ENCODE results near the gene LEKR1.

LEKR1 gene

GRCh38 chr3:156973954-156974353 lies 147.8 kb downstream of the LEKR1 start:
- H2AFZ ChIP-seq (ENCODE audit: low read depth, low read length) = no peak overlapping the region

GRCh38 chr3:156974931-156975330 lies 148.8 kb downstream of the LEKR1 start:
- H3K27ac ChIP-seq (ENCODE audit: low read length) = no peak overlapping the region
- TF ChIP-seq CTCF (IDR thresholded peaks at IDR 0.05; ENCODE audit: low read depth, low read length) = no peak
- TF ChIP-seq EZH2phosphoT487 (IDR thresholded peaks at IDR 0.05; ENCODE audit: low read depth) = no peak

More at GRCh38 chr3:156973954-156974353, 147.8 kb downstream of the LEKR1 start:
- no peak overlapping the region for H3K4me3 ChIP-seq (ENCODE audit: low read length)
- no peak overlapping the region for H3K9ac ChIP-seq (ENCODE audit: low read length)
- no peaks in the 10 kb centered on the region for H3K36me3 ChIP-seq (replicated peaks; ENCODE audit: low read depth, low read length)
- no peaks in the 10 kb centered on the region for H4K20me1 ChIP-seq (ENCODE audit: insufficient read depth, low read length)
- peak overlapping the region; percentile 22; the same call in 1 of the 2 replicates for H3K4me2 ChIP-seq (ENCODE audit: low read length)
- TF ChIP-seq CTCF (IDR thresholded peaks at IDR 0.05; ENCODE audit: low read depth, low read length) (no peak), EZH2phosphoT487 (IDR thresholded peaks at IDR 0.05; ENCODE audit: low read depth) (no peak)
- no peak overlapping the region for H3K27ac ChIP-seq (ENCODE audit: low read length)
- no peaks in the 10 kb centered on the region for H3K9me3 ChIP-seq (ENCODE audit: insufficient read depth, low read length)
- peaks cover 28% of the 10 kb centered on the region for H3K4me1 ChIP-seq (ENCODE audit: low read length)
- no peaks in the 10 kb centered on the region for H3K27me3 ChIP-seq (ENCODE audit: low read depth, low read length)
- no peaks in the 10 kb centered on the region for H3K79me2 ChIP-seq (ENCODE audit: low read length)

GRCh38 chr3:156975721-156976120 lies 149.6 kb downstream of the LEKR1 start:
- Histone ChIP-seq H3K36me3 (replicated peaks; ENCODE audit: low read depth, low read length) (no peaks in the 10 kb centered on the region), H3K27ac (ENCODE audit: low read length) (no peak overlapping the region), H2AFZ (ENCODE audit: low read depth, low read length) (no peak overlapping the region), H3K4me2 (ENCODE audit: low read length) (no peak overlapping the region), H3K9ac (ENCODE audit: low read length) (no peak overlapping the region), H4K20me1 (ENCODE audit: insufficient read depth, low read length) (no peaks in the 10 kb centered on the region), H3K4me1 (ENCODE audit: low read length) (peaks cover 32% of the 10 kb centered on the region), H3K9me3 (ENCODE audit: insufficient read depth, low read length) (no peaks in the 10 kb centered on the region), H3K79me2 (ENCODE audit: low read length) (no peaks in the 10 kb centered on the region), H3K4me3 (ENCODE audit: low read length) (no peak overlapping the region), H3K27me3 (ENCODE audit: low read depth, low read length) (no peaks in the 10 kb centered on the region)
- TF ChIP-seq EZH2phosphoT487 (IDR thresholded peaks at IDR 0.05; ENCODE audit: low read depth) = no peak
- no peak for TF ChIP-seq CTCF (IDR thresholded peaks at IDR 0.05; ENCODE audit: low read depth, low read length)

More at GRCh38 chr3:156974931-156975330, 148.8 kb downstream of the LEKR1 start:
- H3K27me3 ChIP-seq (ENCODE audit: low read depth, low read length) = no peaks in the 10 kb centered on the region
- H3K4me2 ChIP-seq (ENCODE audit: low read length) = no peak overlapping the region
- H2AFZ ChIP-seq (ENCODE audit: low read depth, low read length) = no peak overlapping the region
- no peaks in the 10 kb centered on the region for H3K79me2 ChIP-seq (ENCODE audit: low read length)
- peaks cover 32% of the 10 kb centered on the region for H3K4me1 ChIP-seq (ENCODE audit: low read length)
- no peaks in the 10 kb centered on the region for H3K9me3 ChIP-seq (ENCODE audit: insufficient read depth, low read length)
- H3K4me3 ChIP-seq (ENCODE audit: low read length) = no peak overlapping the region
- no peaks in the 10 kb centered on the region for H3K36me3 ChIP-seq (replicated peaks; ENCODE audit: low read depth, low read length)
- no peaks in the 10 kb centered on the region for H4K20me1 ChIP-seq (ENCODE audit: insufficient read depth, low read length)
- H3K9ac ChIP-seq (ENCODE audit: low read length) = no peak overlapping the region

- no peaks in the 10 kb centered on the region for H3K79me2 ChIP-seq (ENCODE audit: low read length)
- H4K20me1 ChIP-seq (ENCODE audit: insufficient read depth, low read length) = no peaks in the 10 kb centered on the region
- TF ChIP-seq CTCF (IDR thresholded peaks at IDR 0.05; ENCODE audit: low read depth, low read length) = no peak
- TF ChIP-seq EZH2phosphoT487 (IDR thresholded peaks at IDR 0.05; ENCODE audit: low read depth) = no peak
- no peaks in the 10 kb centered on the region for H3K27me3 ChIP-seq (ENCODE audit: low read depth, low read length)
- peaks cover 32% of the 10 kb centered on the region for H3K4me1 ChIP-seq (ENCODE audit: low read length)
- no peak overlapping the region for H3K27ac ChIP-seq (ENCODE audit: low read length)
- H3K4me3 ChIP-seq (ENCODE audit: low read length) = no peak overlapping the region
- no peak overlapping the region for H2AFZ ChIP-seq (ENCODE audit: low read depth, low read length)
- no peak overlapping the region for H3K4me2 ChIP-seq (ENCODE audit: low read length)
- H3K9ac ChIP-seq (ENCODE audit: low read length) = no peak overlapping the region
- H3K9me3 ChIP-seq (ENCODE audit: insufficient read depth, low read length) = no peaks in the 10 kb centered on the region
- H3K36me3 ChIP-seq (replicated peaks; ENCODE audit: low read depth, low read length) = no peaks in the 10 kb centered on the region
Observed at GRCh38 chr3:156976933-156977332, 150.8 kb downstream of the LEKR1 start.

Measured in OCI-LY3 (cell line).